Endothelial cell of umbilical vein (primary cell): ENCODE data around the gene TOR1B.

ENCODE experiments used
- POLR2A ChIP-seq: IDR thresholded peaks from 2 replicates; pipeline ENCODE4 v1.6.1; 2012; ENCODE audit warnings: low read depth, mild to moderate bottlenecking, control low read depth, low read length
- POLR2AphosphoS5 ChIP-seq: IDR thresholded peaks from 2 replicates; pipeline ENCODE4 v1.6.1; 2012; ENCODE audit warnings: low read depth, mild to moderate bottlenecking, control low read depth, low read length, moderate library complexity; ENCODE audit not compliant: insufficient read depth
- TF ChIP-seq, protein P1 (sequence below): IDR thresholded peaks from 2 replicates; pipeline ENCODE4 v1.6.1; 2011; ENCODE audit not compliant: insufficient read depth, insufficient read length

DNA sequence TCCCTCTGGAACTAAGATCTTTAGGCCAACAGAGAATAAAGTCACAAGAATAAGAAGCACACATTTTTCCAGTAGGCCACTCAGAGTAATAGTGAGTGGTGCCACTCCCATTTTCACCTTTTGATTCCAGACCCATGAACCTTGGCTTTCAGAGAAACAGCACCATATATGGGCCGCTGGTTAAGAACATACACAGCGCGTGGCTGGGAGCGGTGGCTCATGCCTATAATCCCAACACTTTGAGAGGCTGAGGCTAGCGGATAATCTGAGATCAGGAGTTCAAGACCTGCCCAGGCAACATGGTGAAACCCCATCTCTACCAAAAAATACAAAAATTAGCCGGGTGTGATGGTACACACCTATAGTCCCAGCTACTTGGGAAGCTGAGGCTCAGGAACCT lies 34.5 kb upstream of the TOR1B start:
- TF ChIP-seq POLR2A (no peak), POLR2AphosphoS5 (no peak)
- TF ChIP-seq, protein P1, sequence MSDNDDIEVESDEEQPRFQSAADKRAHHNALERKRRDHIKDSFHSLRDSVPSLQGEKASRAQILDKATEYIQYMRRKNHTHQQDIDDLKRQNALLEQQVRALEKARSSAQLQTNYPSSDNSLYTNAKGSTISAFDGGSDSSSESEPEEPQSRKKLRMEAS: no peak
